Stimulated activated CD4-positive, alpha-beta T cell treated with anti-CD3 and anti-CD28 coated beads, Interleukin-4, amount 100 ng/mL, for 24 hours (primary cell): ENCODE data around the gene TMPRSS11A.

Experiments
- DNase-seq: peaks from one replicate; pipeline ENCODE4 v3.0.0-alpha.2; 2020

TMPRSS11A gene

DNA sequence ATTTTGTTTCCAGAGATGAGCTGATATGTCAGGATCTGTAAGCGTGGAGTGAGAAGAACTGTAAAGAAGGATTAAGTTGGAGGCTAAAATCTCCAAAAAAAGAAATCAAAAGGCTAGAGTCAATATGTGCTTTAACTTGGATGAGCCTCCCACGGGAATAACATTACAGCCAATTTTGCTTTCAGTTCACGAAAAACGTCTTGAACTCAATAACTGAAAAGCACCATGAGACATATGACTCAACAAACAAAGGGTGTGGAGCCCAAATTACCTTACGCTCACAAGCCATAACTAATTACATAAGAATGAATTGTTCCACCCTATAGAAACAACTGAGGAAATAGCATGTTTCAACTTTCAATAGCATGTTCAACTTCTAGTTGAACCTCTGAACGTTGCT is 101.8 kb downstream of the TMPRSS11A start:
- DNase-seq: no peak
